Measurements from ENCODE around the gene VSTM2B.

VSTM2B gene

GRCh38 chr19:29565171-29565570 is 39.4 kb downstream of the VSTM2B start:
- H3K27me3 ChIP-seq (ENCODE audit: control insufficient read depth, insufficient read depth, low read length, poor library complexity, severe bottlenecking) = no peaks in the 10 kb centered on the region
- 91% methylated on average over 19 of the region's 19 CpGs for WGBS, 2 experiments
- H3K4me3 ChIP-seq (ENCODE audit: insufficient read depth, low read depth, low read length) = no peak overlapping the region
- H3K27ac ChIP-seq (ENCODE audit: insufficient read depth, low read depth, low read length, poor library complexity, severe bottlenecking) = no peak overlapping the region
- no peaks in the 10 kb centered on the region for H3K9me3 ChIP-seq (ENCODE audit: control insufficient read depth, low read length)
- no peaks in the 10 kb centered on the region for H3K36me3 ChIP-seq (ENCODE audit: control insufficient read depth, insufficient read depth, low read length)
- no peaks in the 10 kb centered on the region for H3K4me1 ChIP-seq (ENCODE audit: control insufficient read depth, insufficient read depth, low read length)

- WGBS, 2 experiments = 92% methylated on average over 3 of the region's 3 CpGs
- H3K27ac ChIP-seq (ENCODE audit: insufficient read depth, low read depth, low read length, poor library complexity, severe bottlenecking) = no peak overlapping the region
- H3K4me3 ChIP-seq (ENCODE audit: insufficient read depth, low read depth, low read length) = no peak overlapping the region
- no peaks in the 10 kb centered on the region for H3K36me3 ChIP-seq (ENCODE audit: control insufficient read depth, insufficient read depth, low read length)
- H3K27me3 ChIP-seq (ENCODE audit: control insufficient read depth, insufficient read depth, low read length, poor library complexity, severe bottlenecking) = no peaks in the 10 kb centered on the region
- H3K4me1 ChIP-seq (ENCODE audit: control insufficient read depth, insufficient read depth, low read length) = no peaks in the 10 kb centered on the region
- no peaks in the 10 kb centered on the region for H3K9me3 ChIP-seq (ENCODE audit: control insufficient read depth, low read length)
Measured at GRCh38 chr19:29566496-29567054, 40.8 kb downstream of the VSTM2B start.

- no peaks in the 10 kb centered on the region for H3K9me3 ChIP-seq (ENCODE audit: control insufficient read depth, low read length)
- no peaks in the 10 kb centered on the region for H3K4me1 ChIP-seq (ENCODE audit: control insufficient read depth, insufficient read depth, low read length)
- H3K27ac ChIP-seq (ENCODE audit: insufficient read depth, low read depth, low read length, poor library complexity, severe bottlenecking) = no peak overlapping the region
- 89 to 93% methylated on average over 2 of the region's 2 CpGs for WGBS, 2 experiments
- no peaks in the 10 kb centered on the region for H3K36me3 ChIP-seq (ENCODE audit: control insufficient read depth, insufficient read depth, low read length)
- H3K27me3 ChIP-seq (ENCODE audit: control insufficient read depth, insufficient read depth, low read length, poor library complexity, severe bottlenecking) = no peaks in the 10 kb centered on the region
- H3K4me3 ChIP-seq (ENCODE audit: insufficient read depth, low read depth, low read length) = no peak overlapping the region
Measured at GRCh38 chr19:29567366-29567915, 41.6 kb downstream of the VSTM2B start.

- H3K4me1 ChIP-seq (ENCODE audit: control insufficient read depth, insufficient read depth, low read length) = no peaks in the 10 kb centered on the region
- no peak overlapping the region for H3K27ac ChIP-seq (ENCODE audit: insufficient read depth, low read depth, low read length, poor library complexity, severe bottlenecking)
- H3K36me3 ChIP-seq (ENCODE audit: control insufficient read depth, insufficient read depth, low read length) = no peaks in the 10 kb centered on the region
- H3K9me3 ChIP-seq (ENCODE audit: control insufficient read depth, low read length) = no peaks in the 10 kb centered on the region
- 75 to 77% methylated on average over 22 of the region's 22 CpGs for WGBS, 2 experiments
- no peak overlapping the region for H3K4me3 ChIP-seq (ENCODE audit: insufficient read depth, low read depth, low read length)
- no peaks in the 10 kb centered on the region for H3K27me3 ChIP-seq (ENCODE audit: control insufficient read depth, insufficient read depth, low read length, poor library complexity, severe bottlenecking)
Measured at GRCh38 chr19:29568036-29569025, 42.5 kb downstream of the VSTM2B start.

GRCh38 chr19:29569038-29569911 is 43.5 kb downstream of the VSTM2B start:
- 91 to 93% methylated on average over 9 of the region's 9 CpGs for WGBS, 2 experiments
- Histone ChIP-seq H3K4me3 (ENCODE audit: insufficient read depth, low read depth, low read length) (no peak overlapping the region), H3K4me1 (ENCODE audit: control insufficient read depth, insufficient read depth, low read length) (no peaks in the 10 kb centered on the region), H3K36me3 (ENCODE audit: control insufficient read depth, insufficient read depth, low read length) (no peaks in the 10 kb centered on the region), H3K27me3 (ENCODE audit: control insufficient read depth, insufficient read depth, low read length, poor library complexity, severe bottlenecking) (no peaks in the 10 kb centered on the region), H3K27ac (ENCODE audit: insufficient read depth, low read depth, low read length, poor library complexity, severe bottlenecking) (no peak overlapping the region), H3K9me3 (ENCODE audit: control insufficient read depth, low read length) (no peaks in the 10 kb centered on the region)

GRCh38 chr19:29571181-29571580 is 45.4 kb downstream of the VSTM2B start:
- Histone ChIP-seq H3K4me3 (ENCODE audit: insufficient read depth, low read depth, low read length) (no peak overlapping the region), H3K36me3 (ENCODE audit: control insufficient read depth, insufficient read depth, low read length) (no peaks in the 10 kb centered on the region), H3K27ac (ENCODE audit: insufficient read depth, low read depth, low read length, poor library complexity, severe bottlenecking) (no peak overlapping the region), H3K9me3 (ENCODE audit: control insufficient read depth, low read length) (no peaks in the 10 kb centered on the region), H3K4me1 (ENCODE audit: control insufficient read depth, insufficient read depth, low read length) (no peaks in the 10 kb centered on the region), H3K27me3 (ENCODE audit: control insufficient read depth, insufficient read depth, low read length, poor library complexity, severe bottlenecking) (peaks cover 6% of the 10 kb centered on the region)
- 89 to 92% methylated on average over 6 of the region's 6 CpGs for WGBS, 2 experiments

GRCh38 chr19:29573486-29573885 is 47.7 kb downstream of the VSTM2B start:
- H3K9me3 ChIP-seq (ENCODE audit: control insufficient read depth, low read length) = no peaks in the 10 kb centered on the region
- H3K4me3 ChIP-seq (ENCODE audit: insufficient read depth, low read depth, low read length) = no peak overlapping the region
- no peak overlapping the region for H3K27ac ChIP-seq (ENCODE audit: insufficient read depth, low read depth, low read length, poor library complexity, severe bottlenecking)
- H3K4me1 ChIP-seq (ENCODE audit: control insufficient read depth, insufficient read depth, low read length) = no peaks in the 10 kb centered on the region
- 85 to 90% methylated on average over 7 of the region's 7 CpGs for whole genome bisulfite sequencing, 2 experiments
- H3K36me3 ChIP-seq (ENCODE audit: control insufficient read depth, insufficient read depth, low read length) = no peaks in the 10 kb centered on the region
- peaks cover 10% of the 10 kb centered on the region for H3K27me3 ChIP-seq (ENCODE audit: control insufficient read depth, insufficient read depth, low read length, poor library complexity, severe bottlenecking)

GRCh38 chr19:29574510-29574909 is 48.7 kb downstream of the VSTM2B start:
- Histone ChIP-seq H3K4me1 (ENCODE audit: control insufficient read depth, insufficient read depth, low read length) (no peaks in the 10 kb centered on the region), H3K4me3 (ENCODE audit: insufficient read depth, low read depth, low read length) (no peak overlapping the region), H3K36me3 (ENCODE audit: control insufficient read depth, insufficient read depth, low read length) (no peaks in the 10 kb centered on the region), H3K9me3 (ENCODE audit: control insufficient read depth, low read length) (no peaks in the 10 kb centered on the region), H3K27ac (ENCODE audit: insufficient read depth, low read depth, low read length, poor library complexity, severe bottlenecking) (no peak overlapping the region), H3K27me3 (ENCODE audit: control insufficient read depth, insufficient read depth, low read length, poor library complexity, severe bottlenecking) (peaks cover 10% of the 10 kb centered on the region)
- 70 to 89% methylated on average over 2 to 3 of the region's 3 CpGs for WGBS, 2 experiments

- H3K36me3 ChIP-seq (ENCODE audit: control insufficient read depth, insufficient read depth, low read length) = no peaks in the 10 kb centered on the region
- 39 to 42% methylated on average over 14 of the region's 14 CpGs for WGBS, 2 experiments
- peaks cover 10% of the 10 kb centered on the region for H3K27me3 ChIP-seq (ENCODE audit: control insufficient read depth, insufficient read depth, low read length, poor library complexity, severe bottlenecking)
- H3K9me3 ChIP-seq (ENCODE audit: control insufficient read depth, low read length) = no peaks in the 10 kb centered on the region
- H3K27ac ChIP-seq (ENCODE audit: insufficient read depth, low read depth, low read length, poor library complexity, severe bottlenecking) = no peak overlapping the region
- no peak overlapping the region for H3K4me3 ChIP-seq (ENCODE audit: insufficient read depth, low read depth, low read length)
- H3K4me1 ChIP-seq (ENCODE audit: control insufficient read depth, insufficient read depth, low read length) = no peaks in the 10 kb centered on the region
Measured at GRCh38 chr19:29576046-29576606, 50.3 kb downstream of the VSTM2B start.
